Suppressor macrophage treated with lipopolysaccharide for 1 hour (primary cell): ENCODE data around the gene ADAM15.
A peak's percentile ranks its signal among the peaks of the same experiment; 100 is the strongest.

Experiments
- DNase-seq, 3 donors: peaks; one replicate each; pipeline ENCODE4 v3.0.0-alpha.2; 2020 to 2022

The ADAM15 gene

DNA sequence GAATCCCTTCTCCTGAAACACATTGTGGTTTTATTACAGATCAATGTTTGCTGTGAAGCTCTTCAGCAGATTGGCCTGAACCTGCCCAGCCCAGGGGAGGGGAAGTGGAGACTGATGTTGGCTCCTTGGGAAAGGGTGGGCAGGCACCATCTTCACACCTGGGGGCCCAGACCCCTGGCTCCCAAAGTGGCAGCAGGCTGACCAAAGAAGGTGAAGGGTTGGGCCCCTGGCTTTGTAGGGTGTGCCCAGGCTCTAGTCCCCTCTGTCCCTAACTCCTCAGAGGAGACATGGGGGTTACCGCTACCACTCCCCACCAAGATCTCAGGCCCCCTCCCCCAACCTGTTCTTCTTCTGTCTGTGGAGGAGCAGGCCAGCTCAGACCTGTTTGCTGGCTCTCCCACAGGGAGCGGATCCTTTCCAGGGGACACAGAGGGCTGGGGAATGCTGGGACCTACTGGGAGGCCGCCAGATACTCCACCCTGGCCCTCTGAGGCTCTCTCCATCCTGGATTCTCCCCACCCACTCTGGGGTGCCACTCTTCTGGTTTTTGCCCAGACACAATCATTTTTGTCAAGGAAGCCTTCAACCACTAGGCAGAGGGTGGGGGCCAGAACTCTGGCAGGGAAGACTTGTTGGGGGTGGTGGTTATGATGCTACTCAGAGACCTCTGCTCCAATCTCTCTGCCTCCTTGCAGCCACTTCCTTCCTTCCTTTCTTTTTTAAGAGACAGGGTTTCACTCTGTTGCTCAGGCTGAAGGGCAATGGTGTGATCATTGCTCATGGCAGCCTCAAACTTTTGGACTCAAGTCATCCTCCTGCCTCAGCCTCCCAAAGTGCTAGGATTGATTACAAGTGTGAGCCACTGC, 22.5 kb downstream of the ADAM15 start:
- peak; percentile 52 to 68 (median 65) for DNase-seq

DNA sequence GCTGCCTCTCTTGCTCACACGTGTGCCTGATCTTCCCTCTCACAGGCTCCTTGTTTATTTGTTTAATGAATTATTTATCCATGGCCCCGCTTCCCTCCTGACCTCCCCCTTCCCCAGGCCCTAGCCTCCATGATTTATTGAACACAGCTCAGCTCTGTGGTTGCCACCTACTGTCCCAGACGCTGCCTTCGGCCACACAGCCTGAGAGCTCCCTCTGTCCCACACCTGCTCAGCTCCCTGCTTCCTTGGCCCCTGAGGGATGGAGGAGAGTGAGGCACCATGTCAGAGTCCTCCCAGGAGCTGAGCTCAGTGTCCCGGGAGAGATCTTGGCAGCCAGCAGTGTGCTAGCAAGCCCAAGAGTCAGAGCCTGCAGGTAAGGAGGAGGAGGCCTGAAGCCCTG, 24.4 kb downstream of the ADAM15 start:
- DNase-seq: no peak

DNA sequence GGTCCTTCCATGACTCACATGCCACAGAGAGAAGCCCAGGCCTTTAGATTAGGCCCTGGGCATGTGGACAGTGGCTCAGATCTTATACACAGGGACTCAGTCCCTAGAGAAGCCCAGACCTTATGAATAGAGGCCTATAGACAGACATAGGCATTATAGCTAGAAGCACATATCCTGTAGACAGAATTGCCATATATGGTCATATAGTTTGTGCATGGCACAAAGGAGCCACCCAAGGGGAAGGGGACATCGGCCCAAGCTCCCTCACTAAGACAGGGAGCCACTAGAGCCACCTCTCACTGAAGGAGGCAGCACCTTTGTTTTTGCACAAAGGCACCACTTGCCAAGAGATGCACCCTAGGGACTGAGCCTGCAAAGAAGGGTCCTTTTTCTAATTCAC, 25.3 kb downstream of the ADAM15 start:
- no peak for DNase-seq

DNA sequence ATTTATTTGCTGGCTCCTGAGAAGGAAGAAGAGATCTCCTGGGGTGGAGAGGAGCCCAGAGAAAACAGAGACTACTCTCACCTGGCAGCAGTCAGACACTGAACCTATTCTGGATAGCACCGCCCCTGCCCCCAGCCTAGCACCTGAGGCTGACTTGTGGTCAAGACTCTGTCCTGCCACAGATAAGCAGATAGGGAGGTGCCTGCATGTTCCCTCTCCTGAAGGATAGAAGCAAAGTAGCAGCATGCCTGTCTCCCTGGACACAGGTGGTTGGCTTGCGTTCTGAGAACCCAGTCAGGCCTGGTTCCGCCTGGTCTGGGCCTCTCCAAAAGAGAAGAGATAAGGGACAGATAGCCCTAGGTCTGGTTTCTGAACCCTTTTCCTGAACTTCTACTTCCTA, 26.2 kb downstream of the ADAM15 start:
- DNase-seq: no peak

DNA sequence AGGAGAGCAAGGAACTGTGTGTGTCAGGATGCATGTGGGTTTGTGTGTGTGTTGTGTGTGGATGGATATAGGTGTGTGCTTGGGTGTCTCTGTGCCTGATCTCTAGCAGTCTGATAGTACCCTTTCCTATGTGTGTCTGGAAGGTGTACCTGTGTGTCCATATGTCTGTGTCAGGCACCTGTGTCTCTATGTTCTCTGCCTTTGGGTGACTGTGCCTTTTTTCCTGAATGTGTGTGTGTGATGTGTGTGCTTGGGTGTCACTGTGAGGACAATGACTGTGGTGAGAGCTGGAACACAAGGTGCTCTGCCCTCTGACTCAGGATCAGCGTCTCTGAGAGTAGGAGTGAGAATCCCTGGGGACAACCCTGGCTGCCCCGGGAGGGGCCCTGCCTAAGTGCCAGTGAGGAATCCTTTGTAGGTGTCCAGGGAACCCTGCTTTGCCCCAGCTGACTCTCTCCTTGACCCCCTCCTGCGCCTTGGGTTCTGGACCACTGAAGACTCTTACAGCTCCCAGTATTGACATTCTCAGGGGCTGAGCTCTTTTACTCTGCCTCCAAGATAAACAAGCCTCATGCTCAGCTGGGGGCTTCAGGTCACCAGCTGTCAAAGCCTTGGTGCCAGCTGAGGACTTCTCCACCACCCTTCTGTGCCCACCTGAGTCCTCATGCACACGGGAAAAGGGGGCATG, 26.8 kb downstream of the ADAM15 start:
- no peak for DNase-seq

DNA sequence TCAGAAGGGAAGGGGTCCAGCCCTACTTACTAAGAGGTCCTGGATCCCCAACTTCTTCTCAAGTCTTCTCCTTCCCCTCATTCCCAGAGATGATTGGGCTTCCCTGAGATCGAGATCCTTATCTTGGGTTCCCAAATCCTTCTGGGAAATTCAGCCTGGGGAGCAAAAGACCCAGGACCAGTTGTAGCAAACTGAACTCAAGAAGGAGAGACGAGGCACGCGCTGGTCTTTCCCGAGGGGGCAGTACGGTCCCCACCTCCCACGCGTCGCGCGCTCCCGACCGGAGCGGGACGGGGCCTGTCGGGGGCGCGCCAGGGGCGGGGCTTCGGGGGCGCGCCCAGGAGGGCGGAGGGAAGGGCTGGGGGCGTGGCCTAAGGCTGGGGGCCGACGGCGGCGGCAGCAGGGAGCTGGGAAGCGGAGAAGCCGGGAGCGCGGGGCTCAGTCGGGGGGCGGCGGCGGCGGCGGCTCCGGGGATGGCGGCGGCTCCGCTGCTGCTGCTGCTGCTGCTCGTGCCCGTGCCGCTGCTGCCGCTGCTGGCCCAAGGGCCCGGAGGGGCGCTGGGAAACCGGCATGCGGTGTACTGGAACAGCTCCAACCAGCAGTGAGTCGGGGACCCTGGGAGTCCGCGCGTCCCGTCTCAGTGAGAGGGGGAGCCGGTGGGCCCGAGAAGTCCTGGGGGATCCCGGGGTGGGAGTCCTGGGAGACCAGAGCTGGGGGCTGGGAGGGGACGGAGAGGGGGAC, 27.5 kb downstream of the ADAM15 start, which contains the start of gene EFNA3:
EFNA3 (plus strand) TSS at position 369 of the 741 bp plus-strand sequence; CDS start at position 474, 105 bp downstream.
- DNase-seq: peak; percentile 87 to 97 (median 92)

DNA sequence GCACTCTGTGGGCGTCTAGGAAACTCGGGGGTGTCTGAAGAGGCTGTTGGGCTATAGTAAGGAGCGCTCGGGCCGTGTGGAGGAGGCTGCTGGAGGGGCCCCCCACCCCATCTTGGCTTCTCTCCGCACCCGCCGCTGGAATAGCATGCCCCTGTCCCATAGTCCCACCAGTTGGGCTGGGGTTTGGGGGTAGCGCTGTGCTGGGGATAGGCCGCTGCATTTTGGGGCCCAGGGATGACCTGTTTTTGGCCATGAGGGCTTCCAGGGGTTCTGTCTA, 28.0 kb downstream of the ADAM15 start:
- no peak for DNase-seq

DNA sequence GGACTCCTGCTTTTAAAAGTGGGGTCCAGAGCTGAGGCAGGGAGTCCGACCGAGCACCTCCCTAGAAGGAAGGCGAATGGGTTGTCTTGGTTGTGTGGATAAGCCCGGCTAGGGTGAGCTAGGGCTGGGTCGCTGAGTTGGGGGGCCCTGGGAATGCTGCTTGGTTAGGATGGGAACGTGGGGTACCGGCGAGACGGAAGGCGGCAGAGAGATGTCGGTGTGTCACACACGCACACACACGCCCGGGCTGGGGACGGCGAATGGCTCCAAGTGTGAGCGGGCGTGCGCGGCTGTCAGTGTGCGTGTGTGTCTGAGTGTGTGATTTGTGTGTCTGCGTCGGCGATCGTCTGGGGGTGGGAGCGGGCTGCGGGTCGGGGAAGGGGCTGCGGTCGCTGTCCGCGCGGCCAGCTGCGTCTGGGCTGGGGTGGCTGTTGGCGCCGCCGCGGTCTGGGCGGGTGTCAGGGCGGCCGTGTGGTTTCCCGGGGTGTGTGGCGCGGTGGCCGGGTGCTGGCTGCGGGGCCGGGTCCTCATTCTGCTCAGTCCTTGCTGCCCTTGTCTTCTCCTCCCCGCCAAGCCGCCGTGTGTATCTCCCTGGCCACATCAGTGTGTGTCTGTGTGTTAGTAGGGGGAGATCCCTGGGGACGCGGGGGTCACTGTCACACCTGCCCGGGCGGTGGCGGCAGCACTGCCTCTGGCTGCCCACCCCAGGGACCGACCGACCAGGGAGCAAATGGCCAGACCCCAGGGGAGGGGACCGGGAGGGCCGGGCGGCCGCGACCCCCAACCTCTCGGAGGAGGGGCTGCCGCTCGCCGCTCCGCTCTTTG, 28.6 kb downstream of the ADAM15 start:
- peak in 1 of 3 donors; percentile 54 for DNase-seq

DNA sequence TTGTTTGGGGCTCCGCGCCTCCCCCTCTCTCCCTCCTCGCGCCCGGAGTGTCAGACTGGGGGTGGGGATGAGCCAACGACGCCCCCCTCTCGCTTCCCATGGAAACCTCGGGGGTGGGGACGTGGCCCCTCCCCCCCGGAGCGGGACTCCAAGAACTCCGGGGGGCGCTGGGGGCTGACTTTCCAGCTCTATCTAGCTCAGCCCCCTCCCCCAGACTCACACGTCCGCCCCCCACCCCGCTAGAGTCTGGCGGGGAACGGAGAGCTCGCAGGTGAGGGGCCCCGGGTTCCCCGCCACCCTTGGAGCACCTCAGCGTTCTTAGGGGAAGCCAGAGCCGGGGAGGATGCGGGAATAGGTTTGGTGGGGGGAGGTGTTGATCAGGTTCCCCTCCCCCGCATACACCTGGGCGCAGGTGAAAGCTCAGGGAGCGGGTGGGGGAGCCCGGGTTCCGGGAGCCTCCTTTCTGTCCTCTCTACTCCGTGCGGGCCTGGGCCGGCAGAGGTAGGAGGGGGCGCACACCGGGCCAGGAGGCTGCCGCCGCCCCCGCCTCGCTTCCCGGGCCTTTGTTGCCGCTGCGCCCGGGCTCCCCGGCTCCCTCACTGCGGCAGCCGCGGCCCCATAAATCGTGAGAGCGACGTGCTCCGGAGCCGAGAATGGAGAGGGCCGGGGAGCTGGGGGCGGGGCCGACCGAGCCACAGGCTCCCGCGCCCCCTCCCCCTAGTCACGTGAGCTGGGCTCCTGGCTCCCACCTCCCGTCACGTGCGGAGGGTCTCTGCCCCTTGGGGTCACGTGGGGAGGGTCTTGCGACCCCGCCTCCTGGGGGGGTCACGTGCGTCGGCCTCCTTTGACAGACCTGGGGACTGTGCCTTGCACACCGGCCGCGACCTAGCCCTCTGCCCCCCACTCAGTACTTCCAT, 29.5 kb downstream of the ADAM15 start:
- peak in 1 of 3 donors; percentile 45 for DNase-seq

DNA sequence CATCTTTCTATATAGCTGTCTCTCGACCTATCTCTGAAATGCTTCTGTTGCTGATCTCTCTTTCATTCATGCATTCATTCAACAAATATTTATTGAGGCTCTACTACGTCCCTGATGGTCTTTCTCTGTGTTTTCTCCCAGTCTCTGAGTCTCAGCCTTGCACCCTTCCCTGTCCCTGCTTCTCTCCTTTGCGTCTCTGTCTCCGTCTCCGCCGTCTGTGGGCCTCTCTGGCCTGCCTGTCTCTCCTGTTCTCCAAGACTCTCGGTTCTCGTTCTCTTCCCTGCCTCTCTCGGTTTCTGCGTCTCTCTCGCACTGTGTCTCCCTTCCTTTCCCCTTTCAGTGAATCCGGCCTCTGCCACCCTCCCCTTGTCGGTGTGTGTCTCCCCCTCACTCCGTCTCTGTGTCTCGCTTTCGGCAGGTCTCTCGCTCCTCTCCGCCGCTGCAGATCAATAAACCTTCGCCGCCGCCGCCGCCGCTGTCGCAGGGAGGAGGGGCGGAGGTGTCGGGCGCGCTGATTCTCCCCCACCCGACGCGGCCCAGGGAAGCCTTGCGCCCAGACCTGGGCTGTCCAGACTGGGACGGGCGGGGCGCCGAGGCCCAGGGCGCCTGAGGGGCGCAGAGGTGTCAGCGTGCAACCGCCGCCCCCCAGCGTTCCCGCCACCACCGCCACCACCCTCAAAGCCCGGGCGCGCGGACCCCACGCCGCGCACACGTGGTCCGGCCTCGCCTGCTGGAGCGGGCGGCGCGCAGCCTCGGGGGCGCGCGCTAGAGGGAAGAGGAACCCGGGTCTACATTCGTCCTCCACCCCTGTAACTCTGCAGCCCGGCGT, 30.6 kb downstream of the ADAM15 start:
- peak in 1 of 3 donors; percentile 68 for DNase-seq

DNA sequence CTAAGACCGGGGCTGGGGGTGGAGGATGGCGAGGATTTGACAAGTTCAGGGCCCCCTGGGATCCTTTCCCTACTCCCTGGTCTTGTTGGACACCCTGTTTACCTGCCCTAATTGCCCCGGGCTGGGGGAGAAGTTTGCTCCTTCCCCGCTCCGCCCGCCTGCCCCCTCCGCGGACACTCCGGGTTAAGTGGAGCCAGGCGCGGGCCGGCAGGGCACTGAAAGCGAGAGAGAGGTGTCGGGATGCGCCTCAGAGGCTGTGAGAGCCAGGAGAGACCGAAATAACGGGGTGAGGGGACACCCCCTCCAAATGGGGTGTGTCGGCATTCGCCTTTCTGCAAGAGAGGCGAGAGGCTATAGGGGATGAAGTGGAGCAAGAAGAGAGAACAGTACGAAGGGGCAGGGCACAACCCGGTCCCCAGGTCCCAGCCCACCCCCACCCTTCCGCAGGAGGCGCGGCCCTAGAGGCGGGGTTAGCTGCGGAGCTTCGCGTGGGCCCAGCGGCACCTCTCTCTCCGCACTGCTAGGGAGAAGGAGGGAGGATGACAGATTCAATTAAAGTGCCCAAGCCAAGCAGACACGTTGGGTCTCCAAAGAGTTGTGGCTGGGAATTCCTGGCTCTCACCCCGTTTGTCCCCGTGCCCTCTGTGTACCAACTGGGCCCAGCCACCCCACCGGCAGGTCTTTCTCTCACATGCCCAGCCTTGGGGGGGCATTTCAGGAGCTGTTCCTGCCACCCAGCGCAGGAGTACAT, 31.4 kb downstream of the ADAM15 start:
- no peak for DNase-seq

DNA sequence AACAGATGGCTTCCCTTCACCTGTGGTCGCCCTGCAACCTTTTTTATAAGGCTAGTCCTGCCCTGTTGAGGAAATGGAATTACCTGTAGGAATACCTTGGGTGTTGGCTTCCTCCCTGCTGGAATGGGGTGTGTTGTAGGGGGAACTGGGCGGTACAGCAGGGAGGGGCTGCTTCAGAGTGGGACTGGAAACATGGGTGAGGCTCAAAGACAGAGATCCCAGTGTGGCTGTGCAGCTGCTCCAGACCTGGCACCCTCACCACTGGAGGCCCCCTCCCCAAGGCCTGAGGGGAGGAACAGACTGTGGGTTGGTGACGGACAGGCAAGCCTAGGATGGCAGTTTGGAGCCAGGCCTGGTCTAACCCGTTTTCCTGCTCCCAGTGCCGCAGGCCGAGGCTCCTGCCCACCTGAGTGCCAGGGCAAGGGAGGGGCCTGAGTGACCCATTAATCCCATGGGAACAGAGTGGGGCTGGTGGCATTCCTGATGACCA, 32.0 kb downstream of the ADAM15 start:
- no peak for DNase-seq

DNA sequence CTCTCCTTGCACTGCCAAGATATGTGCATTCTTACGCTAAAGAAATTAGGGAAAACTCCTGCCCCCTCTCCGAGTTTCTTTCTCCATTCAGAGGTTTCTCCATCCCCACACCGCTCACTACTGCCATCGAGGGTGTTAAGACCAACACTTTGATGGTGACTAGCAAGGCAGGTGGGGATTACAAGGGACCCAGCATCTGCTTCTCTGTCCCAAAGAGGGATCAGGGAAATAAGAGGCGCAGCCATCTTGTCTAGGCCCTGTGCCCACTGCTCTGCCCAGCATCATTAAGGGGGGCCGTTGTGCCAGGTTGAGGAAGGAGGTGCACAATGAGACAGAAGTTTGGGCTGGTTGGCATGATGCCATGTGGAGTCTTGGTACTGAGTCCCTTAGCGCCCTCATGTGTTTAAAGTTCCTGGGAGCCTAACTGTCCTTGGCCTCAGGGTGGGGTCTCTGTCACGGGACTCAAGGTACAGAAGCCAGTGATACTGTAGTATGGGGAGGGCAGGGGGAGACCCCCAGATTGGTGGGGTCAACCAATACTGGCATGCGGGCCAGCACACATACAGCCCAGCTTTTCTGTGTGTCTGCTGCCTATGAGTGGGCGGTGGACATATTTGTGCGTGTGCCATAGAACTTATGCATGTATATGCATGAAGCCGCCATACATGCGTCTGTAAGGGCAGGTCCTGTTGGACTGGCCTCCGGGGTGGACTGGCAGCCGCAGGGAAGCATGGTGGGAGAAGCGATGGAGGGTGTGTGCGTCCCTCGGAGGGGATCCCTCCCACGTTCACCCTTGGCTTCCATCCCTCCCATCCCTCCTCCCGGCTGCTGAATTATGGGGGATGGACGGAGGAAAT, 33.0 kb downstream of the ADAM15 start:
- peak in 2 of 3 donors; percentile 66 to 70 for DNase-seq

DNA sequence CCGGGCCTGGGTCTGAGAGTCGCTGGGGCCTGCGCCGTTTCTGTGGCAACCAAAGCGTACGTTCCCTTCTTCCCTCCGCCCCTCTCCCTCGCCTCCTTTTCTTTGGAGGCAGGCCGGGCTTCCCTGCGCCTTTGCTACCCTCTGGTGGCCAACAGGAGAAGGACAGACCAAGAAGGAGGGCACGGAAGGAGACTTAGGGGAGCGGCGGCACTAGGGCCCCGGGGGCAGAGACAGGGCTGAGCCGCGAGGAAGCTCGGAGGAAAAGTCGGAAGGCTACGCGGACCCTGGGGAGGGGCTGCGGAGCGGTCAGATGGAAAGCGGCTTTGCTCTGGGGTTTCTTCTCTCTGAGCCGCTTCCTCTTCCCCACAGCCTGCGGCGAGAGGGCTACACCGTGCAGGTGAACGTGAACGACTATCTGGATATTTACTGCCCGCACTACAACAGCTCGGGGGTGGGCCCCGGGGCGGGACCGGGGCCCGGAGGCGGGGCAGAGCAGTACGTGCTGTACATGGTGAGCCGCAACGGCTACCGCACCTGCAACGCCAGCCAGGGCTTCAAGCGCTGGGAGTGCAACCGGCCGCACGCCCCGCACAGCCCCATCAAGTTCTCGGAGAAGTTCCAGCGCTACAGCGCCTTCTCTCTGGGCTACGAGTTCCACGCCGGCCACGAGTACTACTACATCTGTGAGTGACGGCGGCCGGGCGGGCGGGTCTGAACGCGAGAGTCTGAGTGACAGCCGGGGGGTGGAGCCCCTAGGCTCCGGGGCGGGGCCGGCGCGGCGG, 33.8 kb downstream of the ADAM15 start:
- peak; percentile 93 to 96 (median 96) for DNase-seq

DNA sequence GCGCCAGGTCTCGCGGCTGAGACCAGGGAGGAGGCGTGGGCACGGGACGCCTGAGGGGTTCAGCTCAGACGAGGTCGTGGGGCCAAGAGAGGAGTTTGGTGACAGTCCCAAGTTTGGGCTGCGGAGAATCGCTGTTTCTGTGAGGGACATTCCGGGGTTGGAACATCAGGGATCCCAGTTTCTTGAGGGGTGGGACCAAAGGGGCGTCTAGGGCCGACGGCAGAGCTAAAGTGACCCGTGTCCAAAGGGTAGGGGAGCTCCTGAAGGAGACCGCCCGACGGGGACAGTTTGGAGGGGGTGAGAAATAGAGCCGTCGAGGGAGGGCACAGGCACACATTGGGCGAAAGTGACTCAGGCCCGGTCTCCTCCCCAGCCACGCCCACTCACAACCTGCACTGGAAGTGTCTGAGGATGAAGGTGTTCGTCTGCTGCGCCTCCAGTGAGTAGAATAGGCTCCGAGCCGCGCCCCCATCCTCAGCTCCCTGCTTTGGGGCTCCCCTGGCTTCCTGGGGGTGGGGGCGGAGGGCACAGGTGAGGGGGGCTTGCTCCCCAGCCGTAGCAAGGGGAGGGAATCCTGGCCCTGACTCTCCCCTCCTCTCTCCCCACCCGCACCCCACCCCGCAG, 34.5 kb downstream of the ADAM15 start:
- peak; percentile 78 to 86 (median 81) for DNase-seq

DNA sequence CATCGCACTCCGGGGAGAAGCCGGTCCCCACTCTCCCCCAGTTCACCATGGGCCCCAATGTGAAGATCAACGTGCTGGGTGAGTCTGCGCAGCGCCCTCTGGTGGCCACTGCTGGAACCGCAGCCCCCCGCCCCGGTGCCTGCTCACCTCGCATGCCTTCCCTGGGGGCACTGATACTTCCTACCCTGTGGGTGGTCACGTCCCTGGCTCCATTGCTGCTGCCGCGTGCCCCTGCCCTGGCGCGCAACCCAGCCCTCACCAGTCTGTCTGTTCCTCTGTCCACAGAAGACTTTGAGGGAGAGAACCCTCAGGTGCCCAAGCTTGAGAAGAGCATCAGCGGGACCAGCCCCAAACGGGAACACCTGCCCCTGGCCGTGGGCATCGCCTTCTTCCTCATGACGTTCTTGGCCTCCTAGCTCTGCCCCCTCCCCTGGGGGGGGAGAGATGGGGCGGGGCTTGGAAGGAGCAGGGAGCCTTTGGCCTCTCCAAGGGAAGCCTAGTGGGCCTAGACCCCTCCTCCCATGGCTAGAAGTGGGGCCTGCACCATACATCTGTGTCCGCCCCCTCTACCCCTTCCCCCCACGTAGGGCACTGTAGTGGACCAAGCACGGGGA, 35.1 kb downstream of the ADAM15 start:
- peak; percentile 66 to 71 (median 66) for DNase-seq
